OCI-LY7 (cell line): ENCODE data around the gene ZKSCAN1.

ENCODE experiments used
- EZH2phosphoT487 ChIP-seq: fragments of 200-600 bp; sonication (generic); IDR thresholded peaks from 2 replicates; pipeline ENCODE4 v1.6.1; 2018; ENCODE audit warnings: low read depth, borderline replicate concordance, mild to moderate bottlenecking, mixed run types, antibody characterized with exemption, low read length, moderate library complexity, mixed read lengths
- TF ChIP-seq, protein P1 (sequence below): fragments of 200-600 bp; sonication (generic); conservative IDR thresholded peaks from 2 replicates; pipeline ENCODE4 v1.5.1; 2014; ENCODE audit warnings: mild to moderate bottlenecking, antibody characterized with exemption, low read length, moderate library complexity, mixed read lengths

- TF ChIP-seq, protein P1, sequence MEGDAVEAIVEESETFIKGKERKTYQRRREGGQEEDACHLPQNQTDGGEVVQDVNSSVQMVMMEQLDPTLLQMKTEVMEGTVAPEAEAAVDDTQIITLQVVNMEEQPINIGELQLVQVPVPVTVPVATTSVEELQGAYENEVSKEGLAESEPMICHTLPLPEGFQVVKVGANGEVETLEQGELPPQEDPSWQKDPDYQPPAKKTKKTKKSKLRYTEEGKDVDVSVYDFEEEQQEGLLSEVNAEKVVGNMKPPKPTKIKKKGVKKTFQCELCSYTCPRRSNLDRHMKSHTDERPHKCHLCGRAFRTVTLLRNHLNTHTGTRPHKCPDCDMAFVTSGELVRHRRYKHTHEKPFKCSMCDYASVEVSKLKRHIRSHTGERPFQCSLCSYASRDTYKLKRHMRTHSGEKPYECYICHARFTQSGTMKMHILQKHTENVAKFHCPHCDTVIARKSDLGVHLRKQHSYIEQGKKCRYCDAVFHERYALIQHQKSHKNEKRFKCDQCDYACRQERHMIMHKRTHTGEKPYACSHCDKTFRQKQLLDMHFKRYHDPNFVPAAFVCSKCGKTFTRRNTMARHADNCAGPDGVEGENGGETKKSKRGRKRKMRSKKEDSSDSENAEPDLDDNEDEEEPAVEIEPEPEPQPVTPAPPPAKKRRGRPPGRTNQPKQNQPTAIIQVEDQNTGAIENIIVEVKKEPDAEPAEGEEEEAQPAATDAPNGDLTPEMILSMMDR = peak; percentile 71
- TF ChIP-seq EZH2phosphoT487 = no peak
These were observed 37.8 kb downstream of the ZKSCAN1 start for GRCh38 chr7:100053215-100053614.
